ENCODE results near the gene ENOX2.
A peak's percentile ranks its signal among the peaks of the same experiment; 100 is the strongest.
"Not testable (repeated sequence)": the region's sequence is repeated elsewhere in the genome, so short reads cannot be mapped to it uniquely, and the experiment has no call there.

ENOX2 gene, protein sequence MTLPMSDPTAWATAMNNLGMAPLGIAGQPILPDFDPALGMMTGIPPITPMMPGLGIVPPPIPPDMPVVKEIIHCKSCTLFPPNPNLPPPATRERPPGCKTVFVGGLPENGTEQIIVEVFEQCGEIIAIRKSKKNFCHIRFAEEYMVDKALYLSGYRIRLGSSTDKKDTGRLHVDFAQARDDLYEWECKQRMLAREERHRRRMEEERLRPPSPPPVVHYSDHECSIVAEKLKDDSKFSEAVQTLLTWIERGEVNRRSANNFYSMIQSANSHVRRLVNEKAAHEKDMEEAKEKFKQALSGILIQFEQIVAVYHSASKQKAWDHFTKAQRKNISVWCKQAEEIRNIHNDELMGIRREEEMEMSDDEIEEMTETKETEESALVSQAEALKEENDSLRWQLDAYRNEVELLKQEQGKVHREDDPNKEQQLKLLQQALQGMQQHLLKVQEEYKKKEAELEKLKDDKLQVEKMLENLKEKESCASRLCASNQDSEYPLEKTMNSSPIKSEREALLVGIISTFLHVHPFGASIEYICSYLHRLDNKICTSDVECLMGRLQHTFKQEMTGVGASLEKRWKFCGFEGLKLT

DNA sequence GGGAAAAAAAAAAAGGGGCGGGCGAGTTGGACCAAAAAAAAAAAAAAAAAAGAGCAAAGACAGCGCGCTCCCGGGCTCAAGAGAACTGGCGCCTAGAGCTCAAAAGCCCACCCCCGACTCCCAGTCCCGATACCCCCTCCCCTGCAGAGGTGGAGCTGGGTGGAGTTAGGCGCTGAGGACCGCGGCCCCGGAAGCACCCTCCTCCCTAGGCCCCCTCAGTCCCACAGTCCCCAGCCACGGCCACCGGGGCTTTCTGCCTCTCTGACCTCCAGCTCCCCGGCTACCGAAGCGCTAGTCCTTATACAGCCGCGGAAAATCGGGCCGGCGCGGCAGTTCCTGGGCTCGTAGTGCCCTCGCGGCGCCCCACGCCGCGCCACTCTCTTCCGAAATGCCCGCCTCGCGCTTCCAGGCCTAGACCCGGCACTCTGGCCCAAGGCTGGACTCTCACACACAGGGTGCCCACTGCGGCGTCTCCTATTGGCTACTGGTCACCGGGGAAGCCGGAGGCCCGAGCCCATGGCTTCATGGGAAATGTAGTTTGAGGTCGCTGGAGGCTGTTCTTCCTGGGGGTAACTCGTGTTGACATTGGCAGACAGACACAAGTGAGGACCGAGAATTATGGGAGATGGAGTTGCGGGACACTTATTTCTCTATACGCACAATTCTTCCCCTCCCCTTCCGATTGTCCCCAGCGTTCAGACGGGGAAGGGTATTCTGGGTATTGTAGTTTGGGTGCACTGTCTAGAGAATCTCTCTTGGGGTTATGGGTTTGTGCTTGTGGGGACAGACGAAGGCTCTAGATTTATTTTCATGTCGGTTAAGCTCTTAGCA is at the start of gene ENOX2:
ENOX2 (minus strand) TSS at position 427 of the 831 bp plus-strand sequence. CDS start 199,993 bp downstream, outside the sequence.
- peak; percentile 59 for DNase-seq (ENCODE audit: low read depth)

DNA sequence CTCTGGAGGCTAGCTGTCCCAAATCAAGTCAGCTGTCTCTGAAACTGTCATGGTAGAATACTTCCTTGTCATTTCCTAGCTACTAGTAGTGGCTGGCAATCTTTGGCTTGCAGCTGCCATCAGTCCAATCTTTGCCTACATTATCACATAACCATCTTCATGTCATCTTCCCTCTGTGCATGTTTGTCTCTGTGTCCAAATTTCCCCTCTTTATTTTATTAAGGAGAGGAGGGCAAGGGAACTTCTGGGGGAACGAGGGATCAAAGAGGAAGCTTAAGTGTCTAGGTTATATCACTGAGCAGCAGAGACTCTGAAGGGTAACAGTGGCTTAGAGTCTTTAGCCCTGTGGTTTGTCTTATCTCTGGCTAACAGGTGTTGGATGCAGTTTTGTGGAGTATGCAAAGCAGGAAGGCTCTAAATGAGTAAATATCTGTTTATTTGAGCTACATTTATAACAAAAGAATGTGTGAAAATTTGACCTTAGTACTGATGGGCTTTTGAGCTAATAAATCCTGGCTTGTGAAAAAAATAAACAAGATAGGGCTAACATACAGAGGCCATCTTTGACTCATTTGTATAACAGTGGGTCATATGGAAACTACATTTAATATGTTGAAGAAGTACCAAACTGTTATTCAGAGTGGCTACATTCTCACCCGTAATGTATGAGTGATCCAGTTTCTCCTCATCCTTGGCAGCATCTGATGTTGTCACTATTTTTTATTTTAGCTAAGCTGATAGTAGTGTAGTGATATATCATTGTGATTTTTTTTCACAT is 49.4 kb upstream of the ENOX2 start:
- no peak for DNase-seq (ENCODE audit: low read depth)

DNA sequence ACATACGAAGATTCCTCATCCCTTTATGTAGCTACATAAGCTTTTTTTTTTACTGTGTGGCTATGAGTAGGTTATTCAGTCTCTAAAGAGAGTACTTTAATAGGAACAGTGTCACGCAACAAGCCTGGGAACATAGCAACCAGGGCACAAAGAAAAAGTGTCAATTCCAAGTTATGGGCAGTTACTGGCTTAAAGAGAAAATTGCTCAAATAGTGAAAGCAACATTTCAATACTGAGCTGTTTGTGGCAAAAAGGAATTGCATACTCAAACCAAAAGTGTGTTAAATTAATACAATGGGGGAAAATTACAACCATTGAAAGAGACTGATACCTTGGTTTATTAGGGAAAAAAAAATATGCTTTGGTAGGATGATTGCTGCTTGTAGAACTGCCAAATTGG is 41.2 kb upstream of the ENOX2 start:
- DNase-seq (ENCODE audit: low read depth): no peak

DNA sequence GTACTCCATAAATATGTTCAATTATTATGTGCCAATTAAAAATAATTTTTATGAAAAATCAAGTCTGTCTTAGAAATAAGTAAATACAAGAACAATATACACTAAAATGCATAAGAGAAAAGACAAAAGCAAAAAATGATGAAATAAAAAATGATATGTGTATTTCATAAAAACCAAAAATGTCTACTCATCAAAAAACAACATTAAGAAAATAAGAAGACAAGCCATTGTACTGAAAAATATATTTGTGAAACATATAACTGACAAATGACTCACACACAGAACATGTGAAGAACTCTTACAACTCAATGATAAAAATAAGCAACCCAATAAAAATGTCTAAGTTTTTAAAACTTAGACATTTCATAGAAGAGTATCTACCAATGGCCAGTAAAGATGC is 34.1 kb upstream of the ENOX2 start:
- no peak for DNase-seq (ENCODE audit: low read depth)

DNA sequence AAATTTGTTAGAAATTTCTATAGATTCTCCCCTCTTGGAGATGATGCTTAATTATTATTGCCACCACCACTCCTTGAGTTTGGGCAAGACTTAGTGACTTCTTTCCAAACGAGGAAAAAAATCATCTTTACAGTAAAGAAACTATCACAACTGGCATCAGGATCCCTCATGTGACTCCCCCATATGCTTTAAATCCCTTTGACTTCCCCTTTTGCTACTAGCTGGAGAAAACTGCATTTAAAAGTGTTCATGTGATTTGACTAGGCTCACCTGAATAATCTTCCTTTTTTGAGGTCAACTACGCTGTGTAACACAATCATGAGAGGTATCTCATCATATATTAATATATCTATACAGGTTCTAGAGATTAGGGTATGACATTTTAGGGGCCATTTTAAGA is 30.3 kb upstream of the ENOX2 start:
- DNase-seq (ENCODE audit: low read depth): no peak

DNA sequence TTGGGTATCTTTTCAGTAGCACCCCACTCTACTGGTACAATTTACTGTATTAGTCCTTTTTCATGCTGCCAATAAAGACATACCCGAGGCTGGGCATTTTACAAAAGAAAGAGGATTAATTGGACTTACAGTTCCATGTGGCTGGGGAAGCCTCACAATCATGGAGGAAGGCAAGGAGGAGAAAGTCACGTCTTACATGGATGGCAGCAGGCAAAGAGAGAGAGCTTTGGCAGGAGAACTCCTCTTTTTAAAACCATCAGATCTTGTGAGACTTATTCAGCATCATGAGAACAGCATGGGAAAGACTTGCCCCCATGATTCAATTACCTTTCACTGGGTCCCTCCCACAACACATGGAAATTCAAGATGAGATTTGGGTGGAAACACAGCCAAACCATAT is 17.4 kb upstream of the ENOX2 start:
- not testable (repeated sequence) for DNase-seq (ENCODE audit: low read depth)

DNA sequence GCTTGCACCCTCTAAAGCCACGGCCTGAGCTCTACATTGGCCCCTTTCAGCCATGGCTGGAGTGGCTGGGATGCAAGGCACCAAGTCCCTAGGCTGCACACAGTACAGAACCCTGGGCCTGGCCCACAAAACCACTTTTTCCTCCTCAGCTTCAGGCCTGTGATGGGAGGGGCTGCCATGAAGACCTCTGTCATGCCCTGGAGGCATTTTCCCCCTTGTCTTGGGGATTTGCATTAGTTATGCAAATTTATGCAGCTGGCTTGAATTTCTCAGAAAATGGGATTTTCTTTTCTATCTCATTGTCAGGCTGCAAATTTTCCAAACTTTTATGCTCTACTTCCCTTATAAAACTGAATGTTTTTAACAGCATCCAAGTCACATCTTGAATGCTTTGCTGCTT is 16.7 kb upstream of the ENOX2 start:
- DNase-seq (ENCODE audit: low read depth): not testable (repeated sequence)

DNA sequence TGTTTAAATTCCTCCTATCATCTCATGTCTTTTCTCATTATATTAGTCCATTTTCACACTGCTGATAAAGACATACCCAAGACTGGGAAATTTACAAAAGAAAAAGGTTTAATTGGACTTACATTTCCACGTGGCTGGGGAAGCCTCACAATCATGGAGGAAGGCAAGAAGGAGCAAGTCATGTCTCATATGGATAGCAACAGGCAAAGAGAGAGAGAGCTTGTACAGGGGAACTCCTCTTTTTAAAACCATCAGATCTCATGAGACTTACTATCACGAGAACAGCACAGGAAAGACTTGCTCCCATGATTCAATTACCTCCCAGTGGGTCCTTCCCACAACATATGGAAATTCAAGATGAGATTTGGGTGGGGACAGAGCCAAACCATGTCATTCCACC is 15.5 kb upstream of the ENOX2 start:
- not testable (repeated sequence) for DNase-seq (ENCODE audit: low read depth)

DNA sequence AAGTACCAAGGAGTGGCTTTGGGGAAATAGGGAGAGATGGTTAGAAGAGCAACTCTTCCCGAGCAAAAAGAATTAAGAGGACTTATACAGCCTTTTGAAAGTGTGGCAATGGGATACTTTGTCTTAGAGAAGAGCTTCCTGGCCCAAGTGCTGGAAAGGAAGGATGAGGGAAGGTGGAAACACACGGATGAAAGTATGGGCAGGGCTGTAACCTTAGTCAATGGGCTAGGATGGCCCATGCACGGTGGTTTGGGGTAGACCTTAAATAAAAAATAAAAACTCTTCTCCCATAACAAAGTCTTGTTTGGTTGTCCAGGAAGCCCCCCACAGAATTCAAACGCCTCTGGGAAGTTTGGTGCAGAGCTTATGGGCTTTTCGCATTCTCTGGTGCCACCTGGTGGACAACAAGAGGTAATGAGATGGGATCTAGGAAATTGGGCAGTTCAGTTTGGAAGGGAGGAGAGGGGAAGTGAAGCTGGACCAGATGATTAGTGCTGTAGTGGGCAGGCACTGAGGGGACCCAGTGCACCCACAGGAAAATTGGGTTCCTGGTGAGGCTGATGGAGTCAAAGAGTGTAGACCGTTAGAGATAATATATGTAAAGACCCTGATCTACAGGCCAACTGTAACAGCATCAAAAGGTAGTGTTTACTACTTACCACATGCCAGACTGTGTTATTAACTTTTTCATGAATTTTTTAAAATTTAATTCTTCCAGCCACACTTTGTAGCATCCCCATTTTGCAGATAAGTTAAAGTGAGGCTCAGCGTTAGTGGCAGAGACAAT is 13.8 kb upstream of the ENOX2 start:
- DNase-seq (ENCODE audit: low read depth): peak; percentile 6

DNA sequence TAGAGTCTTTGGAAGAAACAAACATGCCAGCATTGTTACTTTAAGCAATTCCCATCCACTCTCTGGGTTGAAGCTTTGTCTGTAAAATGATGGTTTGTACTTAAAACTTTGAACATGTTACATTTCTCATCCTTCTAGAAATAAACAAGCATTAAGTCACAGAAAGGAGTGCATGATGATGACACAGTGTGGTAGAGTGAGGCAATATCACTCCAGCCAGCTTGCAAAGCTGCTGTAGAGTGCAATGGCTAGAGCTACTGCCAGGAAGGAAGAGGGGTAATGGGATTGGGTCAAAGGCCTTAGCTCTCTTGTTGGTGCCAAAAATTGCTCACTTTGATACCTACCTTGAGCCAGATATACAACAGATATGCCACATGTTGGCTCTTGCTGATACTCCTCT is 12.3 kb upstream of the ENOX2 start:
- DNase-seq (ENCODE audit: low read depth): no peak

DNA sequence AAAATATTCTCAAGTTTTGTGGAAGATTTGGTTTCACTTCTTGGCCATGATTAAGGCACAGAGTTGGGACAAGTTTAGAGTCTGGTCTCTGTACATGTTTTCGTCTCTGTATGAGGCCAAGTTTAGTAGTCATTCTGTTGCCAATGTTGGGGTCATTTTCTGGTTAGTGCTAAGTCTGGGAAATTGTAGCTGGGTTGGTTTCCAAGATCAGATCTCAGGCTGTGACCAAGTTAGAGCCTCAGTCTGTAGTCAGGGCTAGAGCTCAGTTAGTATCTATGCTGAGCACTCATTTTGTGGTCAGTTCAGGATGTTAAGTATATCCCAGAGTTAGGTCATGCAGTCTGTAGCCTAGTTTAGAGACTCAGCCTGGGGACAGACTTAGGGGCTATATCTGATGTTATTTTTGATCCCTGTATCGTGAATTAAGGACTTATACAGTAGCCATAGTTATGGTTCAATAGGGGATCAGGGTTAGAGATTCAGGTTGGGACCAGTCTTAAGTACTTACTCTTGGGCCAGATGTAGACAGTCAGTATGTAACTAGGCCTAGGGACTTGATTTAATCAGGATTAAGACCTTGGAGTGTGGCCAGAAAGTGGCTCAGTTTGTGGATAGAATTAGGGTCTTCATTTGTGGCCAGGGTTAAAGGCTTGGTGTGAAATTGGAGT is 6.6 kb upstream of the ENOX2 start:
- DNase-seq (ENCODE audit: low read depth): no peak

DNA sequence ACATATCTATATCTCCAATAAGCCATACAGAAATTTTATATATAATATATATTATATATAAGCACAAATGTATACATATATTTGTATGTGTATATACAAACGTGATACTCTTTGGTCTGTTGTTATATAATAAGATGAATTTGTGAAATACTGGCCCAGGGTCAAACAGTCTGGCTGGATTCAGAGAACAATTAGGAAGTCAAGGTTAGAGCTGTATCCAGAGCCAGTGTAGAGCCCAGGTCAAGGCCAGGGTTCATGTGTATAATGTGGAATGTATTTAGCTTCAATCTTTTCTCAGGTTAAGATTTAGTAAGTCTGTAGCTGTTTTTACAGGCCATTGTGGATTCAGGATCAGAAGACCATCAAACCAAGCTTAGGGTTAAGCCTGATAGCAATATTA is 3.8 kb upstream of the ENOX2 start:
- no peak for DNase-seq (ENCODE audit: low read depth)

DNA sequence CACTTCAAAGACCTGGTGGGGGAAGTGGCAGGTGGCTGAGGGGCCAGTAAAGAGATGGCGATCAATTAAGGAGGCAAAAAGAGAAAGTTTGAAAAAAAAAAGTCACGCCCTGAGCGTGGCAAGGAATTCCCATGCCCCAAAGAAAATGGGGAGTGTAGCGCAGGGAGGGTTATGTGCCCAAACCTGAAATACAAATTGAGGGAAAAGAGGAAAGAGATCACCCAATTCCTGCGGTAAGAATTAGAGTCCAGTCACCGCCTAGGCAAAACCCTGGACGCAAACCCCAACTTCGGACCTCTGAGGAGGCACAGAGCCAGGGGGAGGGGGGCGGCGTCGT is 595 bp downstream of the ENOX2 start:
- DNase-seq (ENCODE audit: low read depth): no peak

DNA sequence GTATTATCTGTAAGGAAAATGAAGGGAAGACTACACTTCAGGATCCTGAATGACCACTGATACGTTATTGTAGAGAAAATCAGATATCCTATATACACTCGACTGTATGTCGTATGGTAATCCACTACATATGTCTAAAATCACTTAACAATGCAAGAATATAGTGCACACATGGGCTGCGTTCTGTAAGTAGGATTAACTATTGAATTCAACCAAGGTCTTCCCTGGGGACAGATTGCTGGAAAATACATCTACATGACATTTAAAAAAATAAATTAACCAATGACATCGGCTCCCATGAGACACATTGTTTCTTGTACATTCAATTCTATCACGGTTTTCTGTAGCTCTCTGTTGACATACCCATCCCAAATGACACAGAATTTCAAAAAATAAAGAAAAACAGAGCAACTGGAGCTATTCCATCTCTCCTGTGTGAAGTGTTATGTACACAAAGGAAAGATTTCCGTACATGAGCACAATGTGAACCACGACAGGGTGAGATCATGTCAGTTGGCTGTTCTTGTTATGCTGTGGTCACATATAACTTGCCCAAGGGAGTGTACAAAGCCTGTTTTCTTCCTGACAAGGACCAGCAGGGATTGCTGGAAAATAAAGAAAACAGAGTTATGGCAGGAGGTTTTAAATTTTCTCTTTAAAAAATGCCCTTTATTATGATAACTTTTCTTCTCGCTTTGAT is 6.1 kb downstream of the ENOX2 start:
- DNase-seq (ENCODE audit: low read depth): no peak

DNA sequence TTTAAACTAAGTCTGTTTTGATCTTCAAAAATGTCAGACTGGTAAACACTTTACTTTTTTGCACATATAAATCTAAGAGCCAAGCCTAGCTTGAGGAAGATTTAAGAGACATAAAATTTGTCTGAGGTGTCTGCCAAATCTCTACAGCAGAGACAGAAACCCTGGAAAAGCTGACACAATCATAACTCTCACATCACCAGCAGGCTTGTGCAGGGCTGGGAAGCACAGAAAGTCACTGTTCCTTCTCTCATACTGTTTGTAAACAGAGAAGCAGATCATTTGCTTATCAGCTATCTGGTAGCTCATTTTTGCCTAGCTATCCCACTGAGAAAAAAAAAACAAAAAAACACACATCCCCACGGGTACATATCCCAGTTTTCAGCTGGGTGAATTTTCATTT is 7.0 kb downstream of the ENOX2 start:
- DNase-seq (ENCODE audit: low read depth): no peak

DNA sequence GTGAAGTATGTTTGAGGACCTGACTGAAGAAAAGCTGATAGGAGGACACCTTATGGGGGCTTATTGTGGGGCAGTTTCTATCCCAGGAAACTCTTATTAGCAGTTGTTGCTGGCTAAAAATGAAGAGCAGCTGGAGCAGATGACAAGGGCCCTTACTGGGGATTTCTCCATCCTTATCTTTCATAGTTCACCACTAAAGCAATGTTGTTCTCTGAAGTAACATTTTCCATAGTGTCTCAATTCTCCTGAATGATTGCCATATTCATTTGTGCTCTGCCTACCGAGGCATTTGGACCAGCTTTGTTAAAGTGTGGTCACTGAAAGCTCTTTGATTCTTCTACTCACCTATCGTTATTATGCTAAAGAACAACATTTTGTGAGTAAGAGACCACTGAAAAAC is 7.7 kb downstream of the ENOX2 start:
- DNase-seq (ENCODE audit: low read depth): no peak

DNA sequence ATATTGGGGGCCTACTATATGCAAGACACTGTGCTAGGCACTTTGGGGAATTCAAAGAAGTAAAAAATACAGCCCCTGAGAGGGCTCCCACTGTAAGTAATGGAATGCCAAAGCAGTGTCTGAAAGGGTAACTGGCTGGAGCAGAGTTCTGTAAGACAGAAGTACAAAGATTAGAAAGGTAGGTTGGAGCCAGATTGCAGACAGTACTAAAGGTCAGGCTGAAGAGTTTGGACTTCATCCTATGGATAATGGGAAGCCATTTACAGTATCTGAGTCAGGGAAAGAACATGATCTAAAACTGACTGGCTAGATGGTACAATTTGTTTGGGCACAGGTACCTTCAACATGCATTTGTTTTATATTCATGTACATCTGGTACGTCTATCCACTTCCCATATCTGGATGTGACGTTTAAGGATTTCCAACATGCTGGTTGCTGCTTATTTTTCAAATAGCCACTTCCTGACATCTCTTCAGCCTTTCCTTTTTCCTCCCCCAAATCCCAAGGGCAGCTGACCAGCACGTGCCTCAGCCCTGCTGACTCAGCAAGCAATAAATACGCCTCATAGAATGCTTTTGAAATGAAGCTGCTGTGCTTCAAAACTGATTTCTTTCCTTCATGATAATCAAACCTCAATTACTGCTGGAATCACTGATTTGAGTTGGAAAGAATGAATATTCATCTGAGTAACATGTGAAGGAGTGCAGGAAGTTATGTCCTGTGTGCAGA is 9.5 kb downstream of the ENOX2 start:
- no peak for DNase-seq (ENCODE audit: low read depth)

DNA sequence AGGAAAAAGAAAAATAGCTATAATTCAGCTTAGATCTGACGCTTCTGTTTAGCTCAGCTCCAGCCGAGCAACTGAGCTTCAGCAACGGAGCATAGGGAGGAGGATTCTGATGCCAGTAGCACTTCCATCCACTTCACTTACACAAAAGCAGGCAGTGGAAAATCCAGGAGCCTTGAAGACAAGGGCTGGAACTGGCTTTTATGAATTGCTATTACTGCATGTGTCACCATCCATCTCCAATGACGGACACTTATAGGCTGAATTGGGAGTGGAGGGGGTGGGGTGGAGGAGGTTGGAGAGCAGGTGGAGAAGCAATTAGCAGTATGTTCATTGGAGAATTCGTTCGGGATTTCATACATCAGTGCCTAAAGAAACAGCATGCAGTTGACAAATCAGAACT is 15.6 kb downstream of the ENOX2 start:
- no peak for DNase-seq (ENCODE audit: low read depth)

DNA sequence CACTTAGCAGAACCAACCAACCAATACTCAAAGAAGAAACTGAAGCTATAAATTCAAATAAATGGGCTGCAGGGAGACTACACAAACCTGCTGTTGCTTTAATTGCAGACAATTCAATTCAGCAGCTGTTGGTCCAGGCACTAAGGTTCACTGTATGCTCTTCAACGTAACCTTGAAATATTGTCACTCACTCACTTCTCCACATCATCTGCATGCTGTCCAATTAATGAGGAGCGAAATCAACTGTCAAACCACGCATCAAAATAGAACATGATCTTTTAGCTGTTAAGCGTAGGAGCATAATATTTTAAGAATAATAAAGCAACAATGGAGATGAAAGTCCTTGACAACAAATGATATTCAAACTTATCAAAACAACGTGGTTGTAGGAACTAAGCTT is 17.0 kb downstream of the ENOX2 start:
- DNase-seq (ENCODE audit: low read depth): no peak

DNA sequence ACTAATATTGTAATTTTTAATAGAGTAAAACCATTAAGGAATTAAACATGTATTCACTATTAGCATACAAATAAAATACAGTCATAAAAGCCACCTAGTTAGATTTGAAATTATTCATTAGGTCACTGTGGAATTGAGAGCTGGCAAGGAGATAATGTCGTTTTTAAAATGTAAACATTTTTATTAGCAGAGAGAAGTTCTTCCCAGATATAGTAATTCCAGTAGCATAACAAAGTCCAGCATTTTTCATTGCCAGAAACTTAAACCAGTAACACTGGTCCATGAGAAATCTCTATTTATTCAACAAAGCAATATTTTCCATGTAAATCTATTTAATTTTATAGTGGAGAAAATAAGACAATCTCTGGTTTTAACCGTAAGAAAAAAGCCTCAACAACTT is 17.5 kb downstream of the ENOX2 start:
- DNase-seq (ENCODE audit: low read depth): no peak
